GM12873 (cell line): Measurements from ENCODE around the gene FGR.

Experiments used
- CTCF ChIP-seq: IDR thresholded peaks from 2 replicates; pipeline ENCODE4 v1.5.1; 2012; ENCODE audit warnings: low read depth, mild to moderate bottlenecking, moderate library complexity, low read length, control low read depth; ENCODE audit not compliant: insufficient read depth; ENCODE audit errors: missing control alignments

The FGR gene

GRCh38 chr1:27600498-27601175 is 34.3 kb downstream of the FGR start:
- no peak for TF ChIP-seq CTCF

- no peak for TF ChIP-seq CTCF
Measured at GRCh38 chr1:27599605-27600497, 35.1 kb downstream of the FGR start.

GRCh38 chr1:27598902-27599528 is 36.0 kb downstream of the FGR start:
- TF ChIP-seq CTCF, result no peak

GRCh38 chr1:27598295-27598687 is 36.7 kb downstream of the FGR start:
- TF ChIP-seq CTCF, result no peak

GRCh38 chr1:27597516-27598294 is 37.3 kb downstream of the FGR start:
- no peak for TF ChIP-seq CTCF

- no peak for TF ChIP-seq CTCF
Measured at GRCh38 chr1:27596986-27597385, 38.0 kb downstream of the FGR start.
